Measurements from ENCODE around the gene TTN. TPM values are rescaled to one million over a fixed set of nuclear protein-coding genes. Genes with fewer than 3 reads are reported as not detected.

TTN gene
- total RNA-seq, 1 experiment from 2014 or later, result 1.1 TPM

- H3K4me1 ChIP-seq (ENCODE audit: insufficient read depth, low read length), result no peaks in the 10 kb centered on the region
- H3K36me3 ChIP-seq (ENCODE audit: low read depth, low read length), result no peaks in the 10 kb centered on the region
- ChIA-PET CTCF (interaction anchor here (0.6 to 1.0 kb wide), 3 partner anchors 113 to 325 kb away, joined by 3 to 6 read pairs (median 3); no protein-coding TSS in a partner anchor), POLR2A (ENCODE audit: unreplicated experiment) (interaction anchor here (0.6 kb wide), 1 partner anchor 310 kb away, joined by 4 read pairs; no protein-coding TSS in a partner anchor)
- DNase-seq (peak; percentile 82), ATAC-seq (peak; percentile 31; the same call in 1 of the 2 replicates)
- H3K9me2 ChIP-seq (replicated peaks; ENCODE audit: low read length), result no peaks in the 10 kb centered on the region
- no peak overlapping the region for H3K4me2 ChIP-seq (ENCODE audit: low read length)
- no peaks in the 10 kb centered on the region for H3F3A ChIP-seq (ENCODE audit: low read length, unreplicated experiment)
- H3K27ac ChIP-seq (ENCODE audit: low read length), result no peak overlapping the region
- H3K79me2 ChIP-seq (ENCODE audit: low read length), result no peaks in the 10 kb centered on the region
- intact Hi-C loops (cut with micrococcal nuclease), result loop anchor here (1.0 to 10.0 kb wide), 4 partner anchors 118 to 333 kb away; no protein-coding TSS in a partner anchor
- no peak overlapping the region for H3K4me3 ChIP-seq (ENCODE audit: low read length)
- no peaks in the 10 kb centered on the region for H4K20me1 ChIP-seq (ENCODE audit: low read length)
- no peak overlapping the region for H2AFZ ChIP-seq (ENCODE audit: low read length)
- TF ChIP-seq EZH2 (IDR thresholded peaks at IDR 0.05; ENCODE audit: low read length, unreplicated experiment), result no peak
- TF ChIP-seq, protein P1, sequence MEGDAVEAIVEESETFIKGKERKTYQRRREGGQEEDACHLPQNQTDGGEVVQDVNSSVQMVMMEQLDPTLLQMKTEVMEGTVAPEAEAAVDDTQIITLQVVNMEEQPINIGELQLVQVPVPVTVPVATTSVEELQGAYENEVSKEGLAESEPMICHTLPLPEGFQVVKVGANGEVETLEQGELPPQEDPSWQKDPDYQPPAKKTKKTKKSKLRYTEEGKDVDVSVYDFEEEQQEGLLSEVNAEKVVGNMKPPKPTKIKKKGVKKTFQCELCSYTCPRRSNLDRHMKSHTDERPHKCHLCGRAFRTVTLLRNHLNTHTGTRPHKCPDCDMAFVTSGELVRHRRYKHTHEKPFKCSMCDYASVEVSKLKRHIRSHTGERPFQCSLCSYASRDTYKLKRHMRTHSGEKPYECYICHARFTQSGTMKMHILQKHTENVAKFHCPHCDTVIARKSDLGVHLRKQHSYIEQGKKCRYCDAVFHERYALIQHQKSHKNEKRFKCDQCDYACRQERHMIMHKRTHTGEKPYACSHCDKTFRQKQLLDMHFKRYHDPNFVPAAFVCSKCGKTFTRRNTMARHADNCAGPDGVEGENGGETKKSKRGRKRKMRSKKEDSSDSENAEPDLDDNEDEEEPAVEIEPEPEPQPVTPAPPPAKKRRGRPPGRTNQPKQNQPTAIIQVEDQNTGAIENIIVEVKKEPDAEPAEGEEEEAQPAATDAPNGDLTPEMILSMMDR (conservative IDR thresholded peaks at IDR 0.05; ENCODE audit: low read depth, low read length), result peak; percentile 84
- TF ChIP-seq EZH2phosphoT487 (IDR thresholded peaks at IDR 0.05; ENCODE audit: borderline replicate concordance, low read length), result no peak
- no peaks in the 10 kb centered on the region for H3K27me3 ChIP-seq (ENCODE audit: low read length)
- no peaks in the 10 kb centered on the region for H3K9me3 ChIP-seq (ENCODE audit: low read length)
- H3K9ac ChIP-seq (ENCODE audit: low read length), result no peak overlapping the region
- no TSS peak for BruUV-seq (replicated peaks)
Measured at GRCh38 chr2:178796079-178796677, 11.0 kb downstream of the TTN start.

GRCh38 chr2:178787934-178788333 lies 19.3 kb downstream of the TTN start:
- TF ChIP-seq EZH2phosphoT487 (IDR thresholded peaks at IDR 0.05; ENCODE audit: borderline replicate concordance, low read length) (no peak), EZH2 (IDR thresholded peaks at IDR 0.05; ENCODE audit: low read length, unreplicated experiment) (no peak)
- TF ChIP-seq, protein P1 (conservative IDR thresholded peaks at IDR 0.05; ENCODE audit: low read depth, low read length), result no peak
- no TSS peak for BruUV-seq (replicated peaks)
- no peaks in the 10 kb centered on the region for H3K36me3 ChIP-seq (ENCODE audit: low read depth, low read length)
- intact Hi-C loops (cut with micrococcal nuclease), result loop anchor here (2.0 kb wide), 1 partner anchor 27 kb away; no protein-coding TSS in a partner anchor
- H3K27ac ChIP-seq (ENCODE audit: low read length), result no peak overlapping the region
- no peaks in the 10 kb centered on the region for H3K9me2 ChIP-seq (replicated peaks; ENCODE audit: low read length)
- H3K9ac ChIP-seq (ENCODE audit: low read length), result no peak overlapping the region
- DNase-seq (no peak), ATAC-seq (no peak)
- H3K4me2 ChIP-seq (ENCODE audit: low read length), result no peak overlapping the region
- H3K27me3 ChIP-seq (ENCODE audit: low read length), result no peaks in the 10 kb centered on the region
- H3K4me3 ChIP-seq (ENCODE audit: low read length), result no peak overlapping the region
- no peak overlapping the region for H2AFZ ChIP-seq (ENCODE audit: low read length)
- no peaks in the 10 kb centered on the region for H3F3A ChIP-seq (ENCODE audit: low read length, unreplicated experiment)
- ChIA-PET CTCF (no interaction called here), POLR2A (ENCODE audit: unreplicated experiment) (no interaction called here)
- H3K9me3 ChIP-seq (ENCODE audit: low read length), result no peaks in the 10 kb centered on the region
- H3K4me1 ChIP-seq (ENCODE audit: insufficient read depth, low read length), result no peaks in the 10 kb centered on the region
- no peaks in the 10 kb centered on the region for H3K79me2 ChIP-seq (ENCODE audit: low read length)
- no peaks in the 10 kb centered on the region for H4K20me1 ChIP-seq (ENCODE audit: low read length)

- H3K4me3 ChIP-seq (ENCODE audit: low read length), result no peak overlapping the region
- H3K9me2 ChIP-seq (replicated peaks; ENCODE audit: low read length), result no peaks in the 10 kb centered on the region
- no peaks in the 10 kb centered on the region for H3F3A ChIP-seq (ENCODE audit: low read length, unreplicated experiment)
- H4K20me1 ChIP-seq (ENCODE audit: low read length), result no peaks in the 10 kb centered on the region
- no peaks in the 10 kb centered on the region for H3K9me3 ChIP-seq (ENCODE audit: low read length)
- H3K4me1 ChIP-seq (ENCODE audit: insufficient read depth, low read length), result peaks cover 6% of the 10 kb centered on the region
- DNase-seq (no peak), ATAC-seq (no peak)
- no peak overlapping the region for H3K9ac ChIP-seq (ENCODE audit: low read length)
- H3K79me2 ChIP-seq (ENCODE audit: low read length), result no peaks in the 10 kb centered on the region
- ChIA-PET CTCF (no interaction called here), POLR2A (ENCODE audit: unreplicated experiment) (no interaction called here)
- no peaks in the 10 kb centered on the region for H3K36me3 ChIP-seq (ENCODE audit: low read depth, low read length)
- H3K4me2 ChIP-seq (ENCODE audit: low read length), result no peak overlapping the region
- TF ChIP-seq EZH2phosphoT487 (IDR thresholded peaks at IDR 0.05; ENCODE audit: borderline replicate concordance, low read length) (no peak), EZH2 (IDR thresholded peaks at IDR 0.05; ENCODE audit: low read length, unreplicated experiment) (no peak)
- TF ChIP-seq, protein P1 (conservative IDR thresholded peaks at IDR 0.05; ENCODE audit: low read depth, low read length), result no peak
- no peak overlapping the region for H2AFZ ChIP-seq (ENCODE audit: low read length)
- BruUV-seq (replicated peaks), result no TSS peak
- no peak overlapping the region for H3K27ac ChIP-seq (ENCODE audit: low read length)
- intact Hi-C loops (cut with micrococcal nuclease), result no loop called here
- H3K27me3 ChIP-seq (ENCODE audit: low read length), result no peaks in the 10 kb centered on the region
Measured at GRCh38 chr2:178787155-178787554, 20.1 kb downstream of the TTN start.

Data from PC-3 (cell line).